ENCODE measurements around the gene AK8. TPM values are rescaled to one million over a fixed set of nuclear protein-coding genes. Genes with fewer than 3 reads are reported as not detected.

Gene AK8
- total and polyA plus RNA-seq, 7 donors, result 0.10 TPM; not detected in 6

DNA sequence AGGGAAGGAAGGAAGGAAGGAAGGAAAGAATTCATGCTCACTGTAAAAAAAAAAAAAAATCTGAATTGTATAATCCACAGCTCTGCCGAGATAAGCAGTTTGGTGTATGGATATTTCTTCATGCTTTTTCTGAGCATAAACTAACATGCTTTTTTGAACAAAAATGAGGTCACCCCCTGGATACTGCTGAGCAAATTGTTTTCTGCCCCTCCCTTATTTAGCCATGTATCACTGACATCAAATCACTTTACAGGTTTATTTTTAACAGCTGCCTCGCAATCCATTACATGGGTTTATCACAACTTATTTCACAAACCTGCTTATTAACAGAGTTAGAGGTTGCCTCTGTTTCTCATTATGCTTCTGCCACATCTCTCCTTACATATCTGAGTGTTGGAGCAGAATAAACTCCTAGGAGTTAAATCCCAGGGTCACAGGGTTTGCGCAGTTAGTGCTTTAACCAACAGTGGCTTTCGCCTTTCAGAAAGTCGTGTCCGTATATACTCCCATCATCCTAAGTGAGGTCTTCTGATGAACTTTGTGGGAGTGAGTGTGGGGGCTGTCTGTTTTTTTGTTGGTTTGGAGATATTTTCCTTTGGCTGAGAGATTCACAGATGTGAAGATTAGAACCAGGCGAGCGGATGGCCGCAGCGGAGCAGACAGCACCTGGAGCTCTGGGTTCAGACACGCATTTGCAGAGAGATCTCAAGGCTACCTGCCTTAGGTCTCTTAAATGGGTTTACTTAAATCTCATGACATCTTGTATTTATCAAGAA is 57.7 kb downstream of the AK8 start:
- 73 to 76% (median 75%) methylated on average over 11 of the region's 11 CpGs for WGBS, 3 donors
- H3K9me3 ChIP-seq, result no peaks in the 10 kb centered on the region
- no peaks in the 10 kb centered on the region for H3K4me1 ChIP-seq
- H3K27me3 ChIP-seq (ENCODE audit: insufficient read depth in 3 of 3, low read length in 2 of 3), result peaks cover 0 to 37% (median 0%) of the 10 kb centered on the region in 3 donors
- H3K36me3 ChIP-seq (ENCODE audit: insufficient read depth in 1 of 2, low read depth in 1 of 2), result no peaks in the 10 kb centered on the region
- DNase-seq (no peak), ATAC-seq (no peak)
- H3K4me3 ChIP-seq, result no peak overlapping the region
- H3K27ac ChIP-seq, result no peak overlapping the region
- intact Hi-C loops (cut with DNase I), result no loop called here
- TF ChIP-seq, protein P1, sequence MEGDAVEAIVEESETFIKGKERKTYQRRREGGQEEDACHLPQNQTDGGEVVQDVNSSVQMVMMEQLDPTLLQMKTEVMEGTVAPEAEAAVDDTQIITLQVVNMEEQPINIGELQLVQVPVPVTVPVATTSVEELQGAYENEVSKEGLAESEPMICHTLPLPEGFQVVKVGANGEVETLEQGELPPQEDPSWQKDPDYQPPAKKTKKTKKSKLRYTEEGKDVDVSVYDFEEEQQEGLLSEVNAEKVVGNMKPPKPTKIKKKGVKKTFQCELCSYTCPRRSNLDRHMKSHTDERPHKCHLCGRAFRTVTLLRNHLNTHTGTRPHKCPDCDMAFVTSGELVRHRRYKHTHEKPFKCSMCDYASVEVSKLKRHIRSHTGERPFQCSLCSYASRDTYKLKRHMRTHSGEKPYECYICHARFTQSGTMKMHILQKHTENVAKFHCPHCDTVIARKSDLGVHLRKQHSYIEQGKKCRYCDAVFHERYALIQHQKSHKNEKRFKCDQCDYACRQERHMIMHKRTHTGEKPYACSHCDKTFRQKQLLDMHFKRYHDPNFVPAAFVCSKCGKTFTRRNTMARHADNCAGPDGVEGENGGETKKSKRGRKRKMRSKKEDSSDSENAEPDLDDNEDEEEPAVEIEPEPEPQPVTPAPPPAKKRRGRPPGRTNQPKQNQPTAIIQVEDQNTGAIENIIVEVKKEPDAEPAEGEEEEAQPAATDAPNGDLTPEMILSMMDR (IDR thresholded peaks at IDR 0.05), result no peak

DNA sequence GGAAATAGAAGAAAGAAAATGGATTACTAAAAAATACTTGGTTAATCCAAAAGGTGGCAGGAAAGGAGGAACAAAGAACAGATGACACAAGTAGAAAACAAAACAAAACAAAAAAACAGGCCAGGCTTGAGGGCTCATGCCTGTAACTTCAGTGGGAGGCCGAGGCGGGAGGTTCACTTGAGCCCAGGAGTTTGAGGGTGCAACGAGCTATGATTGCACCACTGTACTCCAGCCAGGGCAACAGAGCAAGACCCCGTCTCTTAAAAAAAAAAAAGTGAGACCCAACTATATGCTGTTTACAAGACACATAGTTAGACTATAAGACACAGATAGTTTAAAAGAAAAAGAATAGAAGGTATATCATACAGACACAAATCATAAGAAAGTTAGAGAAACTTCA is 59.5 kb downstream of the AK8 start:
- ATAC-seq (no peak), DNase-seq (no peak)
- Histone ChIP-seq H3K36me3 (ENCODE audit: insufficient read depth in 1 of 2, low read depth in 1 of 2) (no peaks in the 10 kb centered on the region), H3K4me1 (no peaks in the 10 kb centered on the region), H3K27ac (no peak overlapping the region), H3K27me3 (ENCODE audit: insufficient read depth in 3 of 3, low read length in 2 of 3) (peaks cover 0 to 33% (median 3%) of the 10 kb centered on the region in 3 donors), H3K4me3 (no peak overlapping the region), H3K9me3 (no peaks in the 10 kb centered on the region)
- 72 to 91% (median 80%) methylated on average over 4 of the region's 4 CpGs for WGBS, 3 donors
- TF ChIP-seq, protein P1 (IDR thresholded peaks at IDR 0.05), result no peak
- intact Hi-C loops (cut with DNase I), result no loop called here

DNA sequence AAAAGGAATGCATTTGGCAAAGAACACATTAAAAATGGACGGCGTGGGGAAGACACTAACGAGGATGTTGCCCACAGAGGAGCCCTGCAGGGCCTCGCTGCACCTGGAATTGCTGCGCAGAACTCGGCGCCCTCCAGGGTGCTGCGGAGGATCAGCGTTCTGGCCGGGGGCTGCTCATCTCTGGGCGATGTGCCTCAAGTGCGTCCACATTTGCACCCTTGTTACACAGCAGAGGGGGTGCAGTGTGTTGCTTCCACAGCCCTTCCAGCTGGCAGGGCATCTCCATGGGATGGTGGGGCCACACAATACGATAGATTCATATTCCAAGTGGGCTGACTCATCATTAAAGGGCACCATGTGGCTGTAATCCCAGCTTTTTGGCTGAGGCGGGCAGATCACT is 63.1 kb downstream of the AK8 start:
- no peak for ATAC-seq
- TF ChIP-seq, protein P1 (IDR thresholded peaks at IDR 0.05), result no peak
- intact Hi-C loops (cut with DNase I), result no loop called here
- no peak for DNase-seq
- Histone ChIP-seq H3K4me1 (no peaks in the 10 kb centered on the region), H3K36me3 (ENCODE audit: insufficient read depth in 1 of 2, low read depth in 1 of 2) (no peaks in the 10 kb centered on the region), H3K27ac (no peak overlapping the region), H3K4me3 (no peak overlapping the region), H3K9me3 (no peaks in the 10 kb centered on the region), H3K27me3 (ENCODE audit: insufficient read depth in 3 of 3, low read length in 2 of 3) (peaks cover 0 to 33% (median 3%) of the 10 kb centered on the region in 3 donors)
- WGBS, 3 donors, result 75 to 77% (median 77%) methylated on average over 14 of the region's 14 CpGs

DNA sequence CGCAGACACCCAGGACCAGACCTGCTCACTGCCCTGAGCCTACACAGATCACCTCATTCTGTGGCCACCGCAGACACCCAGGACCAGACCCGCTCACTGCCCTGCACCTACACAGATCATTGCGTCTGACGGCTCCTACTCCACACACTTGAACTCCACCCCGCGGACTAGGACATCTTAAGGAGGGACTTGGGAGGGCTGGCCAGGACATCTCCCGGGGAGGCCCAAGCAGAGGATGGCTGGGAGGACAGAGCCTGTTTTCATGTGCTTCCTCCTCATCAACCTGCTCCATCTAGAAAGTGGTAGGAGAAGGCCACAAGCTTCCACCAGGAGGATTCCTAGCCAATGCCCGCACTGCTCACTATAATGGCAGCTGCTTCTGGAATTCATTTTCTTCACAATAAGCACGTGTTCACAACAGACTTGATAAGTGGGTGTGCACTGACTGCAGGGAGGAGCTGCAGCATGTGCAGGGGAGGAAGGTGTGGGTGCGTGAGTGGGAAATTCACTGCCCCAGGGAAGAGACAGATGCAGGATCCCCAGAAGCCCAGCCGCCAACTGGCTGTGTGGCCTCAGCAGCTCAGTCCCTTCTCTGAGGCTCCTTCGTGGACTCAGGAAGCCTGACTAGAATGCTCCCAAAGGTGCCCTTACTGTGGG is 64.8 kb downstream of the AK8 start:
- 86 to 89% (median 88%) methylated on average over 12 to 13 of the region's 13 CpGs for WGBS, 3 donors
- H3K4me3 ChIP-seq, result no peak overlapping the region
- intact Hi-C loops (cut with DNase I), result no loop called here
- no peak for ATAC-seq
- no peaks in the 10 kb centered on the region for H3K4me1 ChIP-seq
- no peak for DNase-seq
- TF ChIP-seq, protein P1 (IDR thresholded peaks at IDR 0.05), result no peak
- H3K36me3 ChIP-seq (ENCODE audit: insufficient read depth in 1 of 2, low read depth in 1 of 2), result no peaks in the 10 kb centered on the region
- H3K27me3 ChIP-seq (ENCODE audit: insufficient read depth in 3 of 3, low read length in 2 of 3), result peaks cover 0 to 29% (median 5%) of the 10 kb centered on the region in 3 donors
- no peaks in the 10 kb centered on the region for H3K9me3 ChIP-seq
- H3K27ac ChIP-seq, result no peak overlapping the region
